Aorta (tissue), 5 donors: Measurements from ENCODE around the gene TTYH3. TPM values are rescaled to one million over a fixed set of nuclear protein-coding genes. Genes with fewer than 3 reads are reported as not detected.
"Not testable (repeated sequence)": the region's sequence is repeated elsewhere in the genome, so short reads cannot be mapped to it uniquely, and the experiment has no call there.

Source experiments
- ATAC-seq: fragments of 200-7000 bp; cut with Tn5 transposase; one replicate; pipeline ENCODE4 v1.9.1; 2022; ENCODE audit warnings: moderate library complexity; ENCODE audit not compliant: low FRiP score
- DNase-seq, 2 donors: peaks; one replicate each; pipeline ENCODE4 v3.0.0-alpha.2; 2020
- H3K27ac ChIP-seq, 2 donors: one replicate each; pipeline ENCODE4 v1.5.1; 2013; ENCODE audit warnings: low read length in 2 of 2, mild to moderate bottlenecking in 2 of 2, moderate library complexity in 2 of 2, control low read depth in 1 of 2, inconsistent platforms in 1 of 2, low read depth in 1 of 2
- H3K27me3 ChIP-seq, 2 donors: one replicate each; pipeline ENCODE4 v1.6.1; 2013; ENCODE audit warnings: control low read depth in 1 of 2, low read length in 1 of 2, mild to moderate bottlenecking in 1 of 2, moderate library complexity in 1 of 2; ENCODE audit not compliant: insufficient read depth in 2 of 2, control insufficient read depth in 1 of 2
- H3K36me3 ChIP-seq, 2 donors: one replicate each; pipeline ENCODE4 v1.6.1; 2013; ENCODE audit warnings: control low read depth in 1 of 2, low read length in 1 of 2, mild to moderate bottlenecking in 1 of 2; ENCODE audit not compliant: insufficient read depth in 2 of 2, control insufficient read depth in 1 of 2
- H3K4me1 ChIP-seq, 2 donors: one replicate each; pipeline ENCODE4 v1.6.1; 2013; ENCODE audit warnings: low read length in 2 of 2, control low read depth in 1 of 2, mild to moderate bottlenecking in 1 of 2, moderate library complexity in 1 of 2; ENCODE audit not compliant: insufficient read depth in 2 of 2, control insufficient read depth in 1 of 2
- H3K4me3 ChIP-seq, 2 donors: one replicate each; pipeline ENCODE4 v1.5.1; 2013; ENCODE audit warnings: low read length in 2 of 2, control low read depth in 1 of 2, mild to moderate bottlenecking in 1 of 2
- H3K9me3 ChIP-seq: one replicate; pipeline ENCODE4 v1.6.1; 2013; ENCODE audit warnings: mild to moderate bottlenecking, low read length; ENCODE audit not compliant: control insufficient read depth
- WGBS, 2 donors: extraction: QIAGEN DNeasy Blood & Tissue Kit; methylation state at CpG; one replicate each; pipeline ENCODE4 v1.1.7; 2013; 5-methylcytosine and 5-hydroxymethylcytosine counted together
- intact Hi-C, 2 donors: fragments of 100-400 bp; cut with DNase I; formaldehyde crosslinking; loops; one replicate each; pipeline versions ENCODE4 v1.14.2 to v1.15.0; 2022
- polyA plus RNA-seq, 2 donors: library from polyadenylated mRNA; stranded (reverse); fragments of 200-250 nt; gene quantifications; one replicate each; pipeline ENCODE4 v1.2.3, GENCODE V29; 2013
- total RNA-seq, 2 donors: library from RNA; stranded (reverse); fragmentation: NEBNext Ultra II Directional; extraction: Animal tissue kit (Norgen Biotek cat#: 25700); gene quantifications; one replicate each; pipeline ENCODE4 v1.2.1, GENCODE V29; 2021
- donor health status: healthy with polysubstance abuse.
- donor health status: Bipolar disorder and iron deficiency.
- donor health status: DM: no; HTN: no; CAD: no.
- donor health status: DM: no; HTN: no; CAD: no.
- donor health status: DM: yes; HTN: yes; CAD: no.

Gene TTYH3
- total and polyA plus RNA-seq, 4 donors = 10.5 to 79.9 (median 36.9) TPM

DNA sequence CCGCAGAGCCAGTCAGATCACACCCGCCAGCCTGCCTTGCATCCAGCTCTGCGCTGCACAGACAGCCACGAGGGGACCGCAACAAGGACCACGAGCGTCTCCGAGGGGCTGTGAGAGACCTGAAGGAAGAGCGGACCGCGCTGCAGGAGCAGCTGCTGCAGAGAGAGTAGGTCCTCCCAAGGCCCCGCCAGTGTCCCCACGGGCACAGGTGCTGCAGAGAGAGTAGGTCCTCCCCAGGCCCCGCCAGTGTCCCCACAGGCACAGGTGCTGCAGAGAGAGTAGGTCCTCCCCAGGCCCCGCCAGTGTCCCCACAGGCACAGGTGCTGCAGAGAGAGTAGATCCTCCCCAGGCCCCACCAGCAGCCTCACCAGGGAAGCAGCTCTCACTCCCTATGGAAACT lies 41.8 kb upstream of the TTYH3 start:
- not testable (repeated sequence) for H3K36me3 ChIP-seq, ATAC-seq
- 94 to 95% methylated on average over 14 to 15 of the region's 15 CpGs for WGBS, 2 donors

DNA sequence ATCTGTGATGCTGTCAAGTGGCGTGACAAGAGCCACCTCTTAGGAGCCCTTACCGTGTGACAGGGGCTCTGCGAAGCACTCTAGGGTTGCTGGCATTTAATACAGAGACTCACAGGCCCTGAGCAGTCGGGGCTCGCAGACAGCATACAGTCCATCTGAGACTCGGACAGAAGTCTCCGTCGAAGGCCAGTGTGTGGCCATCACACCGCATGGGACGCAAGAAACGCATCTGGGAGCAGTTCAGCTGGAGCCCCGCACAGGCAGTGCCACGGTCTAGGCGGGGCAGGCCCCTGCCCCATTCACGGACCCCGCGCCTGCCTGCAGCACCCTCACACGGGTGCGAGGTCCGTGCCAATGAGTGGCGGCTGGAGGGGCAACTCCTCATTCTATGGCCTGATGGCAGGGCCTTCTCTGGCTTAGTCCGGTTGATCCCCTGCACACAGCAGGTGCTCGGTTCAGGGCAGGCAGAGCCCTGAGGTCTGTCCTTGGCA lies 39.4 kb upstream of the TTYH3 start:
- no peak for ATAC-seq
- H3K4me3 ChIP-seq = no peak overlapping the region
- intact Hi-C loops = no loop called here
- H3K36me3 ChIP-seq = no peaks in the 10 kb centered on the region
- DNase-seq = no peak
- WGBS, 2 donors = 95 to 97% methylated on average over 23 of the region's 23 CpGs
- H3K4me1 ChIP-seq = no peaks in the 10 kb centered on the region
- no peaks in the 10 kb centered on the region for H3K27me3 ChIP-seq
- no peaks in the 10 kb centered on the region for H3K9me3 ChIP-seq
- no peak overlapping the region for H3K27ac ChIP-seq

More for the DNA sequence above, 41.8 kb upstream of the TTYH3 start:
- H3K27me3 ChIP-seq, H3K9me3 ChIP-seq, DNase-seq, H3K27ac ChIP-seq, H3K4me1 ChIP-seq, intact Hi-C loops, H3K4me3 ChIP-seq: not testable (repeated sequence)

GRCh38 chr7:2593036-2593727 lies 38.6 kb upstream of the TTYH3 start:
- H3K36me3 ChIP-seq = no peaks in the 10 kb centered on the region
- DNase-seq (no peak), ATAC-seq (no peak)
- no peaks in the 10 kb centered on the region for H3K27me3 ChIP-seq
- no peaks in the 10 kb centered on the region for H3K9me3 ChIP-seq
- H3K27ac ChIP-seq = no peak overlapping the region
- no peaks in the 10 kb centered on the region for H3K4me1 ChIP-seq
- no peak overlapping the region for H3K4me3 ChIP-seq
- intact Hi-C loops = no loop called here
- WGBS, 2 donors = 95% methylated on average over 37 to 38 of the region's 38 CpGs

DNA sequence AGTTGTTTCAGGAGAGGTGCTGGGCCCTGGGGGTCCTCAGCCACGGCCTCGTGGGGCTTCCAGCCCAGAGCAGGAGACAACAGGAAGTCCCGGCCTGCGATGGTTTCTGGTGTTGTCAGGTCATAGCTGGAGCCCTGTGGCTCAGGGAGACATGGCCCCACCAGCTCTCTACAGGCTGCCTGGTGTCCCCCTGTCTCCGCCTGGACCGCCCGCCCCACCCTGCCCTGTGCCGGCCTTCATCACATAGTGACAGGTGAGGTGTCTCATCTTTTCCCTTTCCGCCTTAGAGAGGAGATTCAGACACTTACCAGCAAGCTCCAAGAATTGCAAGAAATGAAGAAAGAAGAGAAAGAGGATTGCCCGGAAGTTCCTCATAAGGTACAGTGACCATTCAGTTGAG lies 37.2 kb upstream of the TTYH3 start:
- no peaks in the 10 kb centered on the region for H3K4me1 ChIP-seq
- H3K27me3 ChIP-seq = no peaks in the 10 kb centered on the region
- no peak overlapping the region for H3K4me3 ChIP-seq
- no peaks in the 10 kb centered on the region for H3K36me3 ChIP-seq
- no peak for ATAC-seq
- intact Hi-C loops = no loop called here
- 89 to 95% methylated on average over 10 of the region's 10 CpGs for WGBS, 2 donors
- H3K9me3 ChIP-seq = no peaks in the 10 kb centered on the region
- H3K27ac ChIP-seq = no peak overlapping the region
- no peak for DNase-seq

DNA sequence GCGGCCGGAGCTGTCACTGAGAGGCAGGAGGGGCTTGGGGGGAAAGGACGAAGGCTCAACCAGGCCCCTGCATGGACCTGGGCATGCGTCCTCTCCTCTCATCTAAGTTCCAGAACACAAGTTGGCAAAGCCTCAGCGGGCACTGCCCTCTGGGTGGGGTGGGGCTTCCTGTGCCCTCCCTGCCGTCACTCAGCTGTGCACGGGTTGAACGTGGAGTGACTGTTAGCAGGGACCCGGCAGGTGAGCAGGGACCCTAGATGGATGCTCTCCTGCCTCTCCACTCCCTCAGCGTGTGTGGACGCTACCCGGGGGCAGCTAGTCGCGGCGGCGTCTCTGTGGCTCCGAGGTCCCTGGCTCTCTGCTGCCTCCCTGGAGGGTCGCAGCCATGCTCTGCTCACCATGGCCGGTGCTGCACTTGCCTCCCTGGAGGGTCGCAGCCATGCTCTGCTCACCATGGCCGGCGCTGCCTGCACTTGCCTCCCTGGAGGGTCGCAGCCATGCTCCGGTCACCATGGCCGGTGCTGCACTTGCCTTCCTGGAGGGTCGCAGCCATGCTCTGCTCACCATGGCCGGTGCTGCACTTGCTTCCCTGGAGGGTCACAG lies 36.4 kb upstream of the TTYH3 start:
- 89 to 92% methylated on average over 27 of the region's 27 CpGs for WGBS, 2 donors
- no peak for ATAC-seq
- no peaks in the 10 kb centered on the region for H3K36me3 ChIP-seq

GRCh38 chr7:2596464-2597272 lies 35.1 kb upstream of the TTYH3 start:
- no peaks in the 10 kb centered on the region for H3K4me1 ChIP-seq
- H3K36me3 ChIP-seq = no peaks in the 10 kb centered on the region

More for the DNA sequence above, 36.4 kb upstream of the TTYH3 start:
- no peak overlapping the region for H3K27ac ChIP-seq
- H3K4me3 ChIP-seq = no peak overlapping the region
- H3K4me1 ChIP-seq = no peaks in the 10 kb centered on the region
- no peaks in the 10 kb centered on the region for H3K27me3 ChIP-seq
- intact Hi-C loops = no loop called here
- no peak for DNase-seq
- H3K9me3 ChIP-seq = no peaks in the 10 kb centered on the region

DNA sequence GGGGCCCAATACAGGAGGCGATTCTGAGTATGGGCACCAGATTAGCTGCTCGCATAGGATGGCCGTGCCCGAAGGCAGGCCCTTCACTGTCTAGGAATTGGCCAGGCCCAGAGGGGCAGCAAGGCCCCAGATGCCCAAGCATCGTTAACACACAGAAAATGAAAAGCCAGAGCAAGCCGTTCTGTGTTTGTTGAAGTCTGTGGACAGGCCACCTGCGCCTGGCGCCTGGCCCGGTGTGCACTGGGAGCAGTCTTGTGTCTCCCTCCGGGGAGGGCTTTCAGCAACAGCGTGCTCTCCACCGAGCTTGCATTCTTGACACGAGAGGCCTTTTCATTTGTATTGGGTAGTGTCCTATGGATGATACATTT lies 34.5 kb upstream of the TTYH3 start:
- no peaks in the 10 kb centered on the region for H3K4me1 ChIP-seq
- H3K27me3 ChIP-seq = no peaks in the 10 kb centered on the region
- no peaks in the 10 kb centered on the region for H3K36me3 ChIP-seq
- WGBS, 2 donors = 94 to 95% methylated on average over 13 of the region's 13 CpGs
- H3K27ac ChIP-seq = no peak overlapping the region
- intact Hi-C loops = no loop called here
- no peak for ATAC-seq
- H3K4me3 ChIP-seq = no peak overlapping the region
- H3K9me3 ChIP-seq = no peaks in the 10 kb centered on the region
- no peak for DNase-seq

More at GRCh38 chr7:2596464-2597272, 35.1 kb upstream of the TTYH3 start:
- no peak overlapping the region for H3K4me3 ChIP-seq
- no peaks in the 10 kb centered on the region for H3K27me3 ChIP-seq
- no peak overlapping the region for H3K27ac ChIP-seq
- WGBS, 2 donors = 85 to 86% methylated on average over 22 of the region's 22 CpGs
- ATAC-seq (no peak), DNase-seq (no peak)
- H3K9me3 ChIP-seq = no peaks in the 10 kb centered on the region
- intact Hi-C loops = no loop called here

- Histone ChIP-seq H3K36me3 (no peaks in the 10 kb centered on the region), H3K27ac (no peak overlapping the region), H3K4me1 (no peaks in the 10 kb centered on the region), H3K4me3 (no peak overlapping the region), H3K27me3 (no peaks in the 10 kb centered on the region), H3K9me3 (no peaks in the 10 kb centered on the region)
- intact Hi-C loops = no loop called here
- DNase-seq = no peak
- ATAC-seq = no peak
- WGBS, 2 donors = 93 to 95% methylated on average over 29 of the region's 29 CpGs
Observed at GRCh38 chr7:2598154-2598823, 33.5 kb upstream of the TTYH3 start.
